Caco-2 (cell line): ENCODE measurements around the gene TATDN2. TPM values are rescaled to one million over a fixed set of nuclear protein-coding genes. Genes with fewer than 3 reads are reported as not detected.
A peak's percentile ranks its signal among the peaks of the same experiment; 100 is the strongest.

Experiments
- BruUV-seq: library from RNA; stranded (reverse); fragments of 400-500 nt; replicated peaks from 2 replicates; lab custom pipeline; 2021; lab: Mats Ljungman, UMichigan
- CTCF ChIA-PET: fragments of 300-600 bp; sonication (Branson Sonifier 250); formaldehyde crosslinking; loops from one replicate; lab custom pipeline; 2022; ENCODE audit warnings: antibody characterized with exemption; lab: Charles Lee
- POLR2A ChIA-PET: fragments of 300-600 bp; sonication (Branson Sonifier 250); formaldehyde crosslinking; loops from one replicate; lab custom pipeline; 2022; ENCODE audit warnings: antibody characterized with exemption; lab: Charles Lee
- DNase-seq, 2 experiments: peaks; one replicate each; pipeline versions ENCODE4 v3.0.0 to v3.0.0-alpha.2; 2020 to 2022
- H3K27me3 ChIP-seq: replicated peaks from 2 replicates; pipeline ENCODE4 v1.6.0; 2011; ENCODE audit warnings: low read length; ENCODE audit not compliant: control insufficient read depth, insufficient read depth
- H3K36me3 ChIP-seq: 2 replicates; pipeline ENCODE4 v1.5.1; 2011; ENCODE audit warnings: low read length; ENCODE audit not compliant: control insufficient read depth, insufficient read depth
- H3K4me1 ChIP-seq: fragments of 250-450 bp; sonication (Bioruptor Pico); 2 replicates; pipeline ENCODE4 v1.5.1; 2020; ENCODE audit warnings: mild to moderate bottlenecking
- H3K4me3 ChIP-seq: 2 replicates; pipeline ENCODE4 v1.5.1; 2011; ENCODE audit warnings: low read depth, mild to moderate bottlenecking, control low read depth, low read length
- H3K9me3 ChIP-seq: fragments of 250-450 bp; sonication (Bioruptor Pico); 2 replicates; pipeline ENCODE4 v1.5.1; 2020; ENCODE audit warnings: mild to moderate bottlenecking, moderate library complexity
- H3K27ac Mint-ChIP-seq: one replicate; pipeline ENCODE4 v1.8.0; 2022; ENCODE audit warnings: mixed read lengths; ENCODE audit not compliant: unreplicated experiment
- H3K27me3 Mint-ChIP-seq: one replicate; pipeline ENCODE4 v1.8.0; 2022; ENCODE audit warnings: mixed read lengths; ENCODE audit not compliant: insufficient read depth, unreplicated experiment
- H3K36me3 Mint-ChIP-seq: one replicate; pipeline ENCODE4 v1.8.0; 2022; ENCODE audit warnings: mild to moderate bottlenecking, mixed read lengths; ENCODE audit not compliant: insufficient read depth, unreplicated experiment
- H3K4me1 Mint-ChIP-seq: one replicate; pipeline ENCODE4 v1.8.0; 2022; ENCODE audit warnings: low read depth, mixed read lengths; ENCODE audit not compliant: unreplicated experiment
- H3K4me3 Mint-ChIP-seq: one replicate; pipeline ENCODE4 v1.8.0; 2022; ENCODE audit warnings: mild to moderate bottlenecking, moderate library complexity, mixed read lengths; ENCODE audit not compliant: unreplicated experiment
- H3K9me3 Mint-ChIP-seq: one replicate; pipeline ENCODE4 v1.8.0; 2022; ENCODE audit warnings: mixed read lengths; ENCODE audit not compliant: unreplicated experiment
- CTCF ChIP-seq, 2 experiments: fragments of 200-600 bp in 1 of 2; IDR thresholded peaks; 1 replicate in 1 of 2; 2 replicates in 1 of 2; pipeline versions ENCODE4 v1.5.1 to v1.8.0; 2011 to 2022; ENCODE audit warnings: antibody characterized with exemption in 1 of 2, control low read depth in 1 of 2, inconsistent platforms in 1 of 2, low read depth in 1 of 2, low read length in 1 of 2, mild to moderate bottlenecking in 1 of 2, moderate library complexity in 1 of 2; ENCODE audit not compliant: insufficient read depth in 1 of 2, severe bottlenecking in 1 of 2, unreplicated experiment in 1 of 2
- intact Hi-C: fragments of 100-400 bp; cut with micrococcal nuclease; formaldehyde crosslinking; loops from one replicate; pipeline ENCODE4 v1.10.0; 2022; ENCODE audit not compliant: unreplicated experiment
- total RNA-seq: library from RNA; stranded (reverse); gene quantifications from 2 replicates; pipeline ENCODE4 v1.2.3, GENCODE V29; 2022

The TATDN2 gene
- total RNA-seq, 1 experiment from 2014 or later, result 32.1 TPM

GRCh38 chr3:10306156-10306555, 57.9 kb downstream of the TATDN2 start:
- no peak for TF ChIP-seq CTCF (IDR thresholded peaks at IDR 0.05; ENCODE audit: insufficient read depth in 1 of 2, low read depth in 1 of 2, low read length in 1 of 2, severe bottlenecking in 1 of 2, unreplicated experiment in 1 of 2)
- Histone ChIP-seq H3K9me3 (no peaks in the 10 kb centered on the region), H3K27me3 (no peaks in the 10 kb centered on the region), H3K36me3 (peaks cover 5% of the 10 kb centered on the region), H3K4me3 (no peak overlapping the region), H3K4me1 (no peaks in the 10 kb centered on the region)
- POLR2A ChIA-PET, result no interaction called here
- H3K27ac Mint-ChIP-seq, result peak overlapping the region; percentile 17
- no peak for DNase-seq
- no peaks in the 10 kb centered on the region for H3K4me1 Mint-ChIP-seq
- no peaks in the 10 kb centered on the region for H3K27me3 Mint-ChIP-seq
- H3K4me3 Mint-ChIP-seq, result no peak overlapping the region
- intact Hi-C loops, result no loop called here
- peaks cover 100% of the 10 kb centered on the region for H3K36me3 Mint-ChIP-seq
- no peaks in the 10 kb centered on the region for H3K9me3 Mint-ChIP-seq
- CTCF ChIA-PET, result interaction anchor here (1.5 kb wide), 1 partner anchor 42 kb away, joined by 3 read pairs; no protein-coding TSS in a partner anchor
- no TSS peak for BruUV-seq

- intact Hi-C loops, result no loop called here
- no peak for TF ChIP-seq CTCF (IDR thresholded peaks at IDR 0.05; ENCODE audit: insufficient read depth in 1 of 2, low read depth in 1 of 2, low read length in 1 of 2, severe bottlenecking in 1 of 2, unreplicated experiment in 1 of 2)
These were observed 60.4 kb downstream of the TATDN2 start for GRCh38 chr3:10308678-10309077.

GRCh38 chr3:10309736-10310135, 61.5 kb downstream of the TATDN2 start:
- peaks cover 100% of the 10 kb centered on the region for H3K36me3 Mint-ChIP-seq
- Histone ChIP-seq H3K4me1 (no peaks in the 10 kb centered on the region), H3K36me3 (peaks cover 2% of the 10 kb centered on the region), H3K27me3 (no peaks in the 10 kb centered on the region), H3K9me3 (no peaks in the 10 kb centered on the region), H3K4me3 (no peak overlapping the region)
- no peak overlapping the region for H3K27ac Mint-ChIP-seq
- POLR2A ChIA-PET, result no interaction called here
- no peaks in the 10 kb centered on the region for H3K4me1 Mint-ChIP-seq
- no peak for DNase-seq
- no peak overlapping the region for H3K4me3 Mint-ChIP-seq
- H3K9me3 Mint-ChIP-seq, result no peaks in the 10 kb centered on the region
- TF ChIP-seq CTCF (IDR thresholded peaks at IDR 0.05; ENCODE audit: insufficient read depth in 1 of 2, low read depth in 1 of 2, low read length in 1 of 2, severe bottlenecking in 1 of 2, unreplicated experiment in 1 of 2), result no peak
- no TSS peak for BruUV-seq
- intact Hi-C loops, result no loop called here
- CTCF ChIA-PET, result no interaction called here
- H3K27me3 Mint-ChIP-seq, result no peaks in the 10 kb centered on the region

More at GRCh38 chr3:10308678-10309077, 60.4 kb downstream of the TATDN2 start:
- Mint-ChIP-seq H3K4me1 (no peaks in the 10 kb centered on the region), H3K27ac (no peak overlapping the region), H3K36me3 (peaks cover 100% of the 10 kb centered on the region), H3K27me3 (no peaks in the 10 kb centered on the region), H3K4me3 (no peak overlapping the region), H3K9me3 (no peaks in the 10 kb centered on the region)
- ChIA-PET POLR2A (no interaction called here), CTCF (no interaction called here)
- Histone ChIP-seq H3K27me3 (no peaks in the 10 kb centered on the region), H3K36me3 (peaks cover 6% of the 10 kb centered on the region), H3K4me3 (no peak overlapping the region), H3K4me1 (no peaks in the 10 kb centered on the region), H3K9me3 (no peaks in the 10 kb centered on the region)
- no TSS peak for BruUV-seq
- DNase-seq, result no peak
